HG02981 (cell line): ENCODE data around the gene SPDYE16.
"Not testable (repeated sequence)": the region's sequence is repeated elsewhere in the genome, so short reads cannot be mapped to it uniquely, and the experiment has no call there.

Experiments used
- ATAC-seq: cut with Tn5 transposase; IDR thresholded peaks from one replicate; pipeline ENCODE4 v1.9.1; 2021; ENCODE audit warnings: mild to moderate bottlenecking, moderate library complexity; ENCODE audit not compliant: unreplicated experiment

The SPDYE16 gene, protein sequence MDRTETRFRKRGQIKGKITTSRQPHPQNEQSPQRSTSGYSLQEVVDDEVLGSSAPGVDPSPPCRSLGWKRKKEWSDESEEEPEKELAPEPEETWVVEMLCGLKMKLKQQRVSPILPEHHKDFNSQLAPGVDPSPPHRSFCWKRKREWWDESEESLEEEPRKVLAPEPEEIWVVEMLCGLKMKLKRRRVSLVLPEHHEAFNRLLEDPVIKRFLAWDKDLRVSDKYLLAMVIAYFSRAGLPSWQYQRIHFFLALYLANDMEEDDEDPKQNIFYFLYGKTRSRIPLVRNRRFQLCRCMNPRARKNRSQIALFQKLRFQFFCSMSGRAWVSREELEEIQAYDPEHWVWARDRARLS

DNA sequence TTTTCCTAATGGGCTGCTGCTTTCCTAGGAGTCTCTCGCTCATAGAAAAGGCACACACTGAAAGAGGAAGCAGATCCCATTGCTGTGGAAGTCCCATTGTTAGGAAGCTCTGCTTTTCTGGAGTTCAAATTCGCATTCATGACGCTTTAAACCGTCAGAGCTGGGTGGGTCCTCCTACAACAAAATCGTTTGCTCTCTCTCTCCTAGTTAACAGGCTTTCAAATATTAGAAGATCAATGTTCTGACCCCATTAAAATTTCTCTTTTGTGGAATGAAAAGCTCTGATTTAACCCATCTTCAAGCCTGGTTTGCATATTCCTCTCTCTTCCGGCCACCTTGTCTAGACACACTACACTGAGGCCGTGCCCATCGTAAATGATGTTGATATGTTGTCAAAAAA, at the start of gene SPDYE16:
TSS of gene SPDYE16 (minus strand) at position 101 of the 400 bp plus-strand sequence. CDS start 1,838 bp downstream, outside the sequence.
- not testable (repeated sequence) for ATAC-seq

DNA sequence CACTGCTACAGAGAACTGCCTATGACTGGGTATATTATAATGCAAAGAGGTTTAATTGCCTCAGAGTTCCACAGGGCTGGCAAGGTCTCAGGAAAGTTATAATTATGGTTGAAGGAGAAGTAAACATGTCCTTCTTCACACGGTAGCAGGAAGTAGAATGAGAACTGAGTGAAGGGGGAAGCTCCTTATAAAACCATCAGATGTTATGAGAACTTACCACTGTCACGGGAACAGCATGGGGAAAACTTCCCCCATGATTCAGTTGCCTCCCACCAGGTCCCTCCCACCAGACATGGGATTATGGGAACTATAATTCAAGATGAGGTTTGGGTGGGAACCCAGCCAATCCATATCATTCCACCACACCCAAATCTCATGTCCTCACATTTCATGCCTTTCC, 49.6 kb upstream of the SPDYE16 start:
- not testable (repeated sequence) for ATAC-seq

DNA sequence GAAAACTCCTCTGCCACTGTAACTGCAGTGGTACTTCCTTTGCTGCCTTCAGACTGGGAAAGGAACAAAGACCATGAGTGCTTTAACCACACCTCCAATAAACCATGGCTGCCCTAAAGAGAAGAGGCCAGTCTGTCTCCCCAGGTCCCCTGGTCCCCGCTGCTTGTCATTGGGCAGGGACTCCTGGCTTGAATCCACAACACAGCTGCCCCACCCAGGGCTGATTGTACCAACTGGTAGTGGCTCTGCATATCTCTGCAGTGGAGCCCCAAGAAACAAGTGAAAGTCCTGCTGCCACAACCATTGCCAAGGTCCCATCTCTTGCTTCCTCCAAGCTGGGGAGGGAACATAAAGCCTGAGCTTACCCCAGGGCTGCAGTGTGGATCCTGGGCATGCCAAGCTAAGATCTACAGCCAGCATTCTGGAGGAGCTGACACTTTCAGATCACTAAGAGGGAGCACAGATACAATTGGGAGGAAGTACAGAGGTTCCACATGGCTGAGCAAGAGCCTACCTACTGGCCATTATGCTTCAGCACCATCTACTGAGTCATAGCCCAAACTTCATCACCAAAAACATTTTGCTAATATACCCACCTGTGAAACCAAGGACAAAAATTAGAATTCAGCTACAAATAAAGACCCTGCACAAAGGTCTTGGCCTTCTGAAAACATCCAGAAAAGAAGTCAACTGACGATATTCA, 48.7 kb upstream of the SPDYE16 start:
- ATAC-seq: peak; percentile 63

DNA sequence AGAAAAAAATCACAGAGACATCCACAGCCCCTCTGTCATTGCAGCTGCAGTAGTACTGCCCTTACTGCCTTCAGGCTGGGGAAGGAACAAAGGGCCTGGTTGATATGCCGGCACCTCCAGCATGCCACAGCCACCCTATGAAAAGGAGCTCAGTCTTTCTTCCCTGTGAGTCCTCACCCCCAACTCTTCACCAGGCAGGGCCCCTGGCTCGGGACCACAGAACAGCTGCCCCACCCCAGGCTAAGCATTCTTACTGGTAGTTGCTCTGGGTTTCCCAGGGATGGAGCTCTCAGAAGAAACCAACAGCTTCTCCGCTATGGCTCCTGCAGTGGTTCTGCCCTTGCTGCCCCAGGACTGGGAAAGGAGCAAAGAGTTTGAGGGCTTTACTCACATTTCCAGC, 47.9 kb upstream of the SPDYE16 start:
- not testable (repeated sequence) for ATAC-seq

DNA sequence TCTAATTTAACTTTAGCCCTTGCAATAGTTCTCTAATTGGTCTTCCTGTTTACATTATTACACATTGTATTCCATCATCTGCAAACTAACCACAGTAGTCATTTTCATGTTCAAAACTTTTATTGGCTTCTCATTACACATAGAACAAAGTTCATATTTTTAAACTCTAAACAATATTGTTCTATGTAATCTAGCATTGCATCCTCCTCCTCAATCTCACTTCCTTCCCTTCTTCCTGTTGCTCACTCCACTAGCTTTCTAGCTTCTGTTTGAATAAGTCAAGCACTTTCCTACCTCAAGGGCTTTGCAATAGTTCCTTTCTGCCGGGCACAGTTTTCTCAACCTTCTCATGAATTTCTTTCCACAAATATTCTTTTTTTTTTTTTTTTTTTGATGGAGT, 45.5 kb upstream of the SPDYE16 start:
- ATAC-seq: not testable (repeated sequence)

DNA sequence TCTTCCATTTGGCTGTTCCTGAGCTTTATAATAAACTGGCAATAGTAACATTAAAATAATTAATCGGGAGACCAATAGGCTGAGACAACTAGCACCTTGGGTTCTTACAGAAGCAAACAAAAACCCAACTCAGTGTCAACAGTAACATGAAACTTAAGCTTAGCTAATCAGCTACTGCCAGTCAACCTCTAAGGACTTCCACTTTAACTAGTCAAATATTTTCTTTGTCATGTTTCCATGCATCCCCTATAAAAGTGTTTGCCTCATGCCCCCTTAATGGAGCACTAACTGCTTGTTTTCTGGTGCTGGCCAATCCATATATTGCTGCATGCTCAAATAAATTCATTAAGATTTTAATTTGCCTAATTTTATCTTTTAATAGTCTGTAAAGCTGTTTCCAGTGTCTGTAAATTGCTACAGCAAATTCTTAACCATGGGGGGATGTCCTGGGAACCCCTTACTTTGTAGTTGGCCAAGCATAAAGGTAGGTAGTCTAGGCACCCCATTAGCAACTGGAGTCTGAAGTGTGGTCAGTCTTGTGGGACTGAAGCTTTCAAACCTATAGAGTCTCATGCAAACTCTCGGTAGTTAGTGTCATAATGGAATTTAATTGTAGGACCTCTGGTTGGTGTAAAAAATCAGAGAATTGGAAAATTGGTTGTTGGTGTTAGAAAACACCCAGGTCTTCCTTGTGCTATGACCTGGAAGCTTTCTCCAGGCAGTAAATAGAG, 43.7 kb upstream of the SPDYE16 start:
- not testable (repeated sequence) for ATAC-seq

DNA sequence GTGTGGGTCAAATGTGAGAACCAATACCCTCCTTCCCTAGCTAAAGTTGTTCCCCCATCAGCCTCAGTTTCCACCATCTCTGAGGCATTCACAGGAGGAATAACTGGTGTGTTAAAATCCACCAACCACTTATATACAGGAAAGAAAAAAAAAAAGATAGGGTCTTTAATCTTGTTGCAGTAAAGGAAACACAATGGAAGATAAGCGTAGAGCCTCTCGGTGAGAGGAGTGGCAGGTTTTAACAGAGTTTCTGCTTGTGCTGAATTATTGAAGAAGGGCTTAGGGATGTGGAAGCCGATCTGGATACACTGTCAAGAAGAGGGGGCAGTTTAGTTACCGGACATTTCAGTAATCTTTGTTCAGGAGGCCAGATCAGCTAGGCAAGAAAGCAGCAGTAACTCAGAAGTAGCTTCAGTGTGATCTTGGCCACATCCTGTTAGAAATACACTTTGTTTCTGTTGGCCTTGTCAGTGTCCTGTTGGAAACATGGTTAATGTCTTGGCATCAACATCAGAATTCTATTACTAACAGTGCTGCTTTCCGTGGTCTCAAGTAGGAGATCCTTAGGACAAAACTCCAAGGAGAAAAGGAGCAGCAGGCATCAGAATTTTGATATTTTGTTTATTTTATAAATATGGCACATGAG, 40.7 kb upstream of the SPDYE16 start:
- ATAC-seq: not testable (repeated sequence)

DNA sequence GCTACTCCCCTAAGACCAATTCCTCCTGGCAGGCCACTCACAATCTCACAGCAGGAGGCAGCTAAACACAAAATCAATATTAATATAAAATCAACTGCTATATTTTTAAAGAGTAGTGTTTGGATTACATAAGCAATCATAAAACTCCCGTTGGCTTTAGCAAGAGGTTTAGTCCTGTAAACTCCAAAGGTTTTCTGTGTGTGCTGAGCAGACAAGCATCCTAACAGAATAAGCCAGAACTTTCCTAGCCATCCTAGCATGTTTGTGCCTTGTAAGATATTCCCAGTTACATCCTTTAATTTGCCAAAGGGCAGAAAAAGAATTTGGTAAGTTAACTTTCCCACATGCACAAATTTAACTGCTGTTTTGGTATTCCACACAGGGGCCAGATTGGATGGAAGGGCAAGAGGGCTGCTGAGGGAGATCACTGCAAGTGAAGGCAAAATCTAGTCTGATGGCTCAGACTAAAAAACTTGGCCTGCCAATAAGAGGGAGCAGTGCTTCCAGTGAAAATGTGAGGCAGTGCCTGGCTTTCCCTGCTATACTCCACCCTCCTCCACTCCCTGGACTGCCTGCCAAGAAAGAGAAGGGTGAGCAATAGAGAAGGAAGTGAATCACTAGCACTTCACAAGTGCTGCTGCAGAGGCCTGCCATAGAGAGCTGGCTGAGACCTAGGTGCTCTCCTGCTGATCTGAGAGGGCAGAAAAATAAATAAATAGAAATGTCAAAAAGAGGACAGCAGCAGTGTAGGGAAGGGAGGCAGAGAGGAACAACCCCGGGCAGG, 39.9 kb upstream of the SPDYE16 start:
- ATAC-seq: not testable (repeated sequence)

DNA sequence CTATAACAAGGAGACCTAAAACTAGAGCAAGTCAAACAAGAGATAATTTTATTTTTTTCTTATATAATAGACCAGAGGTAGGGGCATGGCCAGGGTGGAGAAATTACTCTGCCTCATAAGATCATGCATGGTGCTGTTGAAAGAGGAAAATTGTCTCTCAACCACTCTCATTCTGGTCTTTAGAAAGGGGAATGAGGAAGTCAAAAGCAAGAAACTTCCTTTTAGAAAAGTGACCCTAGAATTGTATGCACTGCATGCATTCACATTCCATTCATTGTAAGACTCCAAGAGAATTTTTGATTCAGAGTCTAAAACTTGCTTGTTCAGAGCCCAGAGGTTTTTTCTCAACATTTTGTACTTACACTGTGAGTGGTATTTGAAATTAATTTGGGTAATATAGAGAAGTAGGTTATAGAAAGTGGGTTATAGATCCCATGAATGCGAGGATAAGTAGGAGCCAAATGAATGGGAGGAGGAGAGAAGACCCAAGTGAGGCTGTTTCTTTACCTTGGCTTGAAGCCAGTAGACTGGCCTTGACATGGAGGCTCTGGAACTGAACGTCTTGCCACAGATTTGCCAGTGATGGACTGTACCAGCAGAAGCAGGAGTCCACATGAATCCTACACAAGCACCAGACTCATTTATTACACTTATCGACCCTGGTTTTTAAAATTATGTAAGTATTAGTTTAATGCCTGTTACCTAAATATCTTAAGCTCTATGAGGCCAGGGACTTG, 33.0 kb upstream of the SPDYE16 start:
- ATAC-seq: not testable (repeated sequence)

DNA sequence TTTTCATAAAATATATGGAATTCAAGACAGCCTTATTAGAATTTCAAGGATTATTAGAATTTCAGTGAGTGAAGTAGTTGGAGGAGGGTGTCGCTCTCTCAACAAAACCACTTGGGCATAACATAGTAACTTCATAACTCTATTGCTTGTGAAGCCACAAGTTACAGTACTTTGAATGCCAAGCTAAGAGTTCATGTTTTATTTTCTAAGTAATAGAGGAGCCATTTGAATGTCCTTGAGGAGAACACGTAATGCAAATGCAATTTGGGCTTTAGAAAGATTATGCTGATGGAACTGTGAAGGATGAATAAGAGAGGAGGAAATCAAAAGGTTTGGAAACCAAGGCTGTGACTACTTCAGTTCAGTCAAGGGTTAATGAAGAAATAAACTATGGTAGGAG, 32.3 kb upstream of the SPDYE16 start:
- not testable (repeated sequence) for ATAC-seq

DNA sequence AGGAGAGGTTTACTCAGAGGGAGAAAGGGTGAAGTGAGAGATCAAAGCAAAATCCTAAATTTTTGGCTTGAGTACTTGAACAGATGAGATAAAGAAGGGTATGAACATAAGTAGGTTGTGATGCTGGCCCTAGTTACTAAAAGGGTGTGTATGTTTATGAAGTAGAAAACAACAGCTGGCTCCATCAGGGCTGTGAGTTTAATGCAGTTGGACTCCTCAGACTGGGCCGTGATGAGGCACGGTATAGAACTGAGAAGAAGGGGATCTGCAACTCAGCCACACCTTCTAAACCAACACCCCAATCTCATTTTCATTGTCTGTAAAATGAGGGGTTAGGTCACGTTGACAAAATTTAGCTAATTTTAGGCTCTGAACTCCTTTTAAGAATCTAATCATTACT, 29.2 kb upstream of the SPDYE16 start:
- ATAC-seq: not testable (repeated sequence)

DNA sequence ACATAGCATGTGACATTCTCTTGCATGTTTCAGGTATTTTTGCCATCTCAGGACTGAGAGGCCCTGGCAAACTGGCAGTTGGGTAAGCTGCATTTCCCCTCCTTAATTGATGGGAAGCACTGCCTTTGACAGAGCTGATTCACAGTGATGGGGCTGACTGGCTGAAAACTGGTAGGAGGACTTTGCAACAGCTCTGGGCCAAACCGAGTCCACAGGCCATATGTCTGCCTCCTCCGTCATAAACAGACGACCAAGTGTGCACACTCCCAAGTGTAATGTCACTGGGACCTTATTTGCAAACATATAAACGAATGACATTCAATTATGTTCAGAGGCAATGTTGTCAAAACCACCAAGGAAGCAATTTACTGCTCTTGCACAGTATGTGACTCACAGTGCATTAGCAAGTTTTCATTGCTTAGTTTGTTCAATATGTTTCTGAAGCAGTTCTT, 27.3 kb upstream of the SPDYE16 start:
- not testable (repeated sequence) for ATAC-seq

DNA sequence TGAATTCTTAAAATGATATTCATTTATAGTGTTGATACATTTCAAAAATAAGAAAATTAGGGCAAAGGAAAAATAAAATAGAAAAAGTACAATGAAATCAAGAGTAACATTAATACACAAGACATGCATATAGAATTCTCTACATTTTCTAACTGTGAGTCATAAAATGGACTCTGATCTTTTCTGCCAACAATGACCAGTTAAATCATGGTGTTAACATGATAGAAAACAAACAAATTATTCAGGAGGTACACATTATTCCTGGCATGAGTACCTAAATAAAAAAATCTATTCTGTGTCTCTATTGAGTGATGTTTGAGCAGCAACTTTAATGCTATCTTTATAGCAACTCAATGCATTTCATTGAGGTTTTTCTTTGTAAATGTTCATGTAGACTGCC, 25.6 kb upstream of the SPDYE16 start:
- ATAC-seq: not testable (repeated sequence)

DNA sequence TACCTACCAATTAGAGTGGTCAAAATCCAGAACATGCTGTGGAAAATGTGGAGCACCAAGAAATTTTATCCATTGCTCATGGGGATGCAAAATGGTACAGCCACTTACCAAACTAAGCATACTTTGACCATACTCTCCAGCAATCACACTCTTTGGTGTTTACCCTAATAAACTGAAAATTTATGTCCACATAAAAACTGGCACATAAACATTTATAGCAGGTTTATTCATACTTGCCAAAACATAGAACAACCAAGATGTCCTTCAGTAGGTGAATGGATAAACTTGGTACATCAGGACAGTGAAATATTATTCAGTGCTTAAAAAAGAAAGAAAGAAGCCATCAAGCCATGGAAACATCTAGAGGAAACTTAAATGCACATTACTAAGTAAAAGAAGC, 24.7 kb upstream of the SPDYE16 start:
- ATAC-seq: not testable (repeated sequence)

DNA sequence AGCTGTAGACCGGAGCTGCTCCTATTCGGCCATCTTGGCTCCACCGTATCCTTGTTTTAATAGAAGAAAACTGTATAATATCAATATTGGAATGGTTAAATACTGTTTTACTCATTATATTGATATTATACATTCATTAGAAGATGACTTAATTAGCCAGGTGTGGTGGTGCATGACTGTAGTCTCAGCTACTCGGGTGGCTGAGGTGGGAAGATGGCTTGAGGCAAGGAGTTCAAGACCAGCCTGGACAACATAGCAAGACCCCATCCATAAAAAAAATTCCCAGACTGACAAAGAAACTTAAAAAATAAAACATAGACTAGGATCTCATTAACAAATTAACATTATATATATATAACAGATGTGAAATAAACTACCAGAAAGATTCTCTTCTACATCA, 24.2 kb upstream of the SPDYE16 start:
- not testable (repeated sequence) for ATAC-seq

DNA sequence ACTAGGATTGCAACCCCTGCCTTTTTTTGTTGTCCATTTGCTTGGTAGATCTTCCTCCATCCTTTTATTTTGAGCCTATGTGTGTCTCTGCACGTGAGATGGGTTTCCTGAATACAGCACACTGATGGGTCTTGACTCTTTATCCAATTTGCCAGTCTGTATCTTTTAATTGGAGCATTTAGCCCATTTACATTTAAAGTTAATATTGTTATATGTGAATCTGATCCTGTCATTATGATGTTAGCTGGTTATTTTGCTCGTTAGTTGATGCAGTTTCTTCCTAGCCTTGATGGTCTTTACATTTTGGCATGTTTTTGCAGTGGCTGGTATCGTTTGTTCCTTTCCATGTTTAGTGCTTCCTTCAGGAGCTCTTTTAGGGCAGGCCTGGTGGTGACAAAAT, 21.9 kb upstream of the SPDYE16 start:
- not testable (repeated sequence) for ATAC-seq

DNA sequence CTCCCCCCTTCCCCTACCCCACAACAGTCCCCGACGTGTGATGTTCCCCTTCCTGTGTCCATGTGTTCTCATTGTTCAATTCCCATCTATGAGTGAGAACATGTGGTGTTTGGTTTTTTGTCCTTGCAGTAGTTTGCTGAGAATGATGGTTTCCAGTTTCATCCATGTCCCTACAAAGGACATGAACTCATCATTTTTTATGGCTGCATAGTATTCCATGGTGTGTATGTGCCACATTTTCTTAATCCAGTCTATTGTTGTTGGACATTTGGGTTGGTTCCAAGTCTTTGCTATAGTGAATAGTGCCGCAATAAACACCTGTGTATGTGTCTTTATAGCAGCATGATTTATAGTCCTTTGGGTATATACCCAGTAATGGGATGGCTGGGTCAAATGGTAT, 18.2 kb upstream of the SPDYE16 start:
- ATAC-seq: not testable (repeated sequence)

DNA sequence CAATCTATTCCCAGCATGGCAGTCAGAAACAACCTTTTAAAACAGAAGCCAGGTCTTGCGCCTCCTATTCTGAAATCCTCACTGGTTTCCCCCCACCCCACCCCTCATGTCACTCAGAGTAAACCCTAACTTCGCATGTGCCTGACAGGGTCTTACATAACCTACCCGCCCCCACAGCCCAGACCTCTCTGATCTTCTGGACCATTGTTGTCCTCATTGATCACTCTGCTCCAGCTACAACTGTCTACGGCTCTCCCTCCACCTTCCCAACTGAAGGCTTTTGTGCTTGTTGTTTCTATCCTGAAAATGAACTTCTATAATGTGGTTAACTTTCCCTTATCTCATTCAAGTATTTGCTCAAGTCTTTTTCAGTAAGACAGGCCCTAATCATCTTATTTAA, 17.1 kb upstream of the SPDYE16 start:
- not testable (repeated sequence) for ATAC-seq

DNA sequence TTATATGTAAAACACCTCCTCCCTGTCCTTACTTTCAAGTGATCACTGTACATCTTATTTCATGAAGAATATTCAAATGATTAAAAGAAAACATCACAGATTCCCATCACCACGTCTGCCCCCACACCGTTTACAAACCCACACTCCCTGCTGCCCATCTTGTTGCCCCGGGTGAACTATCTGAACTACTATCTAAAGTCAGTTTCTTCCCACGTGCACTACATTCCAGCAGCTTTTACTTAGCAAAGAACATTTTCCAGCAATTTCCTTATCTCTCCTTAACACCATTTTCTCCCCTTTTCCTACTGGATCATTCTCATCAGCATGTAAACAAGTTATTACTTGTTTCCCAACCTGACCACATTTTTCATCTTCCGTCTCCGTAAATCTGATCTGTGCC, 16.6 kb upstream of the SPDYE16 start:
- not testable (repeated sequence) for ATAC-seq
